Nephron progenitor cell (in vitro differentiated cells): ENCODE measurements around the gene RHOT1.

ENCODE experiments used
- DNase-seq: peaks from one replicate; pipeline ENCODE4 v3.0.0; 2021
- H3K27ac Mint-ChIP-seq: 2 replicates; pipeline ENCODE4 v1.8.0; 2021; ENCODE audit warnings: mild to moderate bottlenecking, moderate library complexity, mixed read lengths
- H3K27me3 Mint-ChIP-seq: 2 replicates; pipeline ENCODE4 v1.8.0; 2021; ENCODE audit warnings: mild to moderate bottlenecking, low read depth, mixed read lengths; ENCODE audit not compliant: poor library complexity
- H3K36me3 Mint-ChIP-seq: 2 replicates; pipeline ENCODE4 v1.8.0; 2021; ENCODE audit warnings: low read depth, mixed read lengths
- H3K4me1 Mint-ChIP-seq: 2 replicates; pipeline ENCODE4 v1.8.0; 2021; ENCODE audit warnings: mixed read lengths
- H3K4me3 Mint-ChIP-seq: 2 replicates; pipeline ENCODE4 v1.8.0; 2021; ENCODE audit warnings: mild to moderate bottlenecking, moderate library complexity, mixed read lengths
- H3K9me3 Mint-ChIP-seq: 2 replicates; pipeline ENCODE4 v1.8.0; 2021; ENCODE audit warnings: mild to moderate bottlenecking, moderate library complexity, mixed read lengths
- TF ChIP-seq, protein P1 (sequence below): fragments of 200-600 bp; sonication (generic); IDR thresholded peaks from 2 replicates; pipeline ENCODE4 v1.5.0; 2021; ENCODE audit warnings: antibody characterized with exemption

Gene RHOT1

DNA sequence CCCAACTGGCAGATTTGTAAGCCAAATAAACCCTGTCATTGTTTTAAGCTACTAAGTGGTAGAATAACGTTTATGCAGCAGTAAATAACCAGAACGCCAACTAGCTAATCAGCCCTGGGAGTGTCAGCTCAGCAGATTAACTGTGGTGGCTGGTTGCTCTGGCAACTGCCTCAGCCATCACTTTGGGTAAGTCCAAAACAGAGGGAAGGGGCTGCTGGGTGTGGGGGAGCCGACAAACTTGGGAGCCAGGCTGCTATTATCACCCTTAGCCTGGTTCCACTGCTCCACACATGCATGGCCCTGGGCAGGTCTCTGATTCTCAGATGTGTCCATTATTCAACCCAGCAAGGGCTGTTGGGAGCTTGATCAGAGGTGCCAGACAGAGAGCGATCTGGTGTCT is 22.2 kb upstream of the RHOT1 start:
- no peak for DNase-seq

DNA sequence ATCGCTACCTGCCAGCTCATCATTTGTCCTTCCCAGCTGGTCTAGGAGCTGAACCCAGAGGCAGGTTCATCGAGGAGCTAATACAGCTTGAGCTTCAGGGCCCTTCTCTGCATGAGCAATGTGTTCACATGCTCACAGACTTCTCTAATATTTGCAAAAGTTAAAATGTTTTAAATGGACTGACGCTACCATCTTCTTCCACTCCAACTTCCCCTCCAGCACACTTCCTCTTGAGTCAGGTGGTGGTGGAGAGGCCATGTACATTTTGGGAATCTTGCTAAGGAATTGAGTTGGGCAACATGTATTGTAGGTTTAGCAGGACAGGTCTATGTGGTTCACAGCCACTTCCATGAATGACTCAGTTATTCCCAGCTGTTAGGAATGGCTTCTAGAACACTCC is 21.6 kb upstream of the RHOT1 start:
- no peak overlapping the region for H3K27ac Mint-ChIP-seq

More for the DNA sequence above, 22.2 kb upstream of the RHOT1 start:
- H3K27me3 Mint-ChIP-seq = peaks cover 16% of the 10 kb centered on the region
- H3K36me3 Mint-ChIP-seq = no peaks in the 10 kb centered on the region
- peaks cover 47% of the 10 kb centered on the region for H3K4me1 Mint-ChIP-seq
- no peak overlapping the region for H3K4me3 Mint-ChIP-seq
- H3K27ac Mint-ChIP-seq = no peak overlapping the region
- TF ChIP-seq, protein P1, sequence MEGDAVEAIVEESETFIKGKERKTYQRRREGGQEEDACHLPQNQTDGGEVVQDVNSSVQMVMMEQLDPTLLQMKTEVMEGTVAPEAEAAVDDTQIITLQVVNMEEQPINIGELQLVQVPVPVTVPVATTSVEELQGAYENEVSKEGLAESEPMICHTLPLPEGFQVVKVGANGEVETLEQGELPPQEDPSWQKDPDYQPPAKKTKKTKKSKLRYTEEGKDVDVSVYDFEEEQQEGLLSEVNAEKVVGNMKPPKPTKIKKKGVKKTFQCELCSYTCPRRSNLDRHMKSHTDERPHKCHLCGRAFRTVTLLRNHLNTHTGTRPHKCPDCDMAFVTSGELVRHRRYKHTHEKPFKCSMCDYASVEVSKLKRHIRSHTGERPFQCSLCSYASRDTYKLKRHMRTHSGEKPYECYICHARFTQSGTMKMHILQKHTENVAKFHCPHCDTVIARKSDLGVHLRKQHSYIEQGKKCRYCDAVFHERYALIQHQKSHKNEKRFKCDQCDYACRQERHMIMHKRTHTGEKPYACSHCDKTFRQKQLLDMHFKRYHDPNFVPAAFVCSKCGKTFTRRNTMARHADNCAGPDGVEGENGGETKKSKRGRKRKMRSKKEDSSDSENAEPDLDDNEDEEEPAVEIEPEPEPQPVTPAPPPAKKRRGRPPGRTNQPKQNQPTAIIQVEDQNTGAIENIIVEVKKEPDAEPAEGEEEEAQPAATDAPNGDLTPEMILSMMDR = no peak
- no peaks in the 10 kb centered on the region for H3K9me3 Mint-ChIP-seq

DNA sequence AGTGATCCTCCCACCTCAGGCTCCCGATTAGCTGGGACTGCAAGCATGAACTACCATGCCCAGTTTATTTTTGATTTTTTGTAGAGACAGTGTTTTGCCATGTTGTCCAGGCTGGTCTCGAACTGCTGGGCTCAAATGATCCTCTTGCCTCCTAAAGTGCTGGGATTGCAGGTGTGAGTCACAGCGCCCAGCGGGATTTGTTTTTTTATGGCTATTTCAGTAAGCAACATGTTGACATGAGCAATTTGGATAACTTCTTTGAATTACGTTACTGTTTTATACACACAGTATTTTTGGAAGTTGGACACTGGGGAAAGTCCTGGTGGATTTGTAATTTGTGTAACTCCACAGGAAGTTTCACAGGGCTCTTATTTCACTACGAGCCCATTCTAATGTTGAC is 18.5 kb upstream of the RHOT1 start:
- TF ChIP-seq, protein P1 = no peak
- Mint-ChIP-seq H3K27ac (no peak overlapping the region), H3K4me1 (peaks cover 62% of the 10 kb centered on the region), H3K36me3 (no peaks in the 10 kb centered on the region), H3K4me3 (no peak overlapping the region), H3K27me3 (peaks cover 11% of the 10 kb centered on the region), H3K9me3 (no peaks in the 10 kb centered on the region)
- no peak for DNase-seq

More for the DNA sequence above, 21.6 kb upstream of the RHOT1 start:
- Mint-ChIP-seq H3K4me3 (no peak overlapping the region), H3K4me1 (peaks cover 52% of the 10 kb centered on the region), H3K36me3 (no peaks in the 10 kb centered on the region), H3K27me3 (peaks cover 18% of the 10 kb centered on the region), H3K9me3 (no peaks in the 10 kb centered on the region)
- TF ChIP-seq, protein P1 = no peak
- no peak for DNase-seq

DNA sequence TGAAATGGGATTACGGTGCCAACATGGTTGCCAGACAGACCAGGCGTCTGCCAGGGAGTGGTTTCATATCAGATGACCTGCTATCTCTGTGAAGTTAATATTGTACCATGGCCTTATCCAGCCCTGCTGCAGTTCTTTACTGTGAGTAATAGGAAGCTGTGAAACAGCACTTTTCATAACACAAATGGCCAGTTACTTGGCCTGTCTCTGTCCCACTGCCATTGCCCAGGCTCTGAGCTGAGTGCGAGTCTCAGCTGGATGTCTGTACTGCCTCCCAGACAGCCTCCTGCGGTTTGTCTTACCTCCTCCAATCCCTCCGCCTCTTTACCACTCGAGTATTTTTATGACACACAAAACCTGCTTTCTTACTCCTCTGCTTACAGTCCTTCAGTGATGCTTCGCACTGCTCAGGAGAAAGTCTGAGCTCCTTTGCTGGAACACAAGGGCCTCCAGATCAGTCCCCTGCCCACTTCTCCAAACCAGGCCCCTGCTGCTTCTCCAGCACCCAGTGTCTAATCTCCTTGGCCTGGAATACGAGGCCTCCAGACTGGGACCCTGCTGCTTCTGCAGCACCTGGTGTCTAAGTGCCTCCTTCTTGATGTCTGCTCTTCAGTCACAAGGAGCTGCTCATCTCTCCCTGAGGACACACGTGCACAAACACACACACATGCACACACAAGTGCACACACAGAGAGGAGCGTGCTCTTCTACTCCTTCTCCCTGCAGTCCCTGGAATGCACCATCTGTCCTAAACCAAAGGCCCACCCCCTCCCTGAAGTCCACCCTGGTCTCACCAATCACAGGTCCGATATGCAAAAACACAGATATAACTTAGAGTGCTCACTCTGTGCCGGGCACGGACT is 17.1 kb upstream of the RHOT1 start:
- Mint-ChIP-seq H3K27me3 (peaks cover 3% of the 10 kb centered on the region), H3K27ac (no peak overlapping the region), H3K4me1 (peaks cover 61% of the 10 kb centered on the region), H3K36me3 (peaks cover 1% of the 10 kb centered on the region), H3K9me3 (peaks cover under 1% of the 10 kb centered on the region), H3K4me3 (no peak overlapping the region)
- TF ChIP-seq, protein P1 = no peak
- no peak for DNase-seq

DNA sequence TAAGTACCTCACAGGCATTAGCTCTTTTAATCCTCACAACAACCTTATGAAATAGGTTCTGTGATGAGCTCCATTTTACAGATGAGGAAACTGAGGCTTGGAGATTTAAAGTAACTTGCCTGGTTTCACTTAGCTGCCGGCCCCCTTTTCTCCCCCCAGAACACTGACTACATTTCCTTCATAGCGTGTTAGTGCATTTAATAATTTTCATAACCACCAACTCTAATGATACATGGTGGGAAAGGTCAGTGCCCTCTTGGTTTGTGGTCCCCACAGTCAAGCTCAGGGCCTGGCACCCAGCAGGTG is 16.5 kb upstream of the RHOT1 start:
- Mint-ChIP-seq H3K27me3 (peaks cover 6% of the 10 kb centered on the region), H3K4me3 (peak overlapping the region; percentile 56), H3K36me3 (peaks cover 7% of the 10 kb centered on the region), H3K9me3 (peaks cover 7% of the 10 kb centered on the region), H3K27ac (no peak overlapping the region), H3K4me1 (peaks cover 55% of the 10 kb centered on the region)
- TF ChIP-seq, protein P1 = no peak
- no peak for DNase-seq

DNA sequence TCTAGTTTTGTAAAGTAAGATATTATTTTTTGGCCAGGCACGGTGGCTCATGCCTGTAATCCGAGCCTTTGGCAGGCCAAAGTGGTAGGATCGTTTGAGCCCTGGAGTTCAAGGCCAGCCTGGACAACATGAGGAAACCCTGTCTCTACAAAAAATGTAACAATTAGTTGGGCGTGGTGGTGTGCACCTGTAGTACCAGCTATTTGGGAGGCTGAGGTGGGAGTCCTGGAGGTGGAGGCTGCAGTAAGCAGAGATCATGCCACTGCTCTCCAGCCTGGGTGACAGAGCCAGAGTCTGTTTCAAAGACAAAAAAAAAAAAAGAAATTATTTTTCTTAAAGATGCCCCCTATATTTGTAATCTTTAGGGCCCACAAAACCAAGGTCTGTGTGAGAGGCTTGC is 16.0 kb upstream of the RHOT1 start:
- Mint-ChIP-seq H3K27me3 (peaks cover 7% of the 10 kb centered on the region), H3K4me1 (peaks cover 53% of the 10 kb centered on the region), H3K9me3 (peaks cover 12% of the 10 kb centered on the region), H3K4me3 (peak overlapping the region; percentile 56), H3K27ac (peak overlapping the region; percentile 69), H3K36me3 (peaks cover 10% of the 10 kb centered on the region)
- DNase-seq = no peak
- TF ChIP-seq, protein P1 = no peak
